Measurements from ENCODE around the gene RAB23. TPM values are rescaled to one million over a fixed set of nuclear protein-coding genes. Genes with fewer than 3 reads are reported as not detected.

Gene RAB23
- total and polyA plus RNA-seq, 2 donors (not counting 1 experiment from before 2014, with no cell fraction given), result 0.12 to 0.94 TPM

GRCh38 chr6:57248311-57248895, 26.3 kb upstream of the RAB23 start:
- H3K36me3 ChIP-seq (replicated peaks in 1 of 2; ENCODE audit: control extremely low read depth in 1 of 2, control insufficient read depth in 1 of 2, extremely low read depth in 1 of 2, insufficient read depth in 2 of 2, low read length in 1 of 2), result no peaks in the 10 kb centered on the region
- H2AFZ ChIP-seq (ENCODE audit: insufficient read depth, low read depth, low read length, poor library complexity, severe bottlenecking), result no peak overlapping the region
- no peak overlapping the region for H3K4me2 ChIP-seq (replicated peaks; ENCODE audit: low read depth, low read length, poor library complexity, severe bottlenecking)
- H3K27me3 ChIP-seq (replicated peaks in 1 of 4; ENCODE audit: control extremely low read depth in 1 of 4, control insufficient read depth in 3 of 4, insufficient read depth in 4 of 4, low read length in 3 of 4), result no peaks in the 10 kb centered on the region
- H3K9me3 ChIP-seq (ENCODE audit: control extremely low read depth in 1 of 3, control insufficient read depth in 2 of 3, insufficient read depth in 1 of 3, low read length in 2 of 3), result no peaks in the 10 kb centered on the region
- H3K9ac ChIP-seq (ENCODE audit: low read length), result no peak overlapping the region
- ATAC-seq (ENCODE audit: low read depth) (no peak), DNase-seq (no peak)
- intact Hi-C loops (cut with micrococcal nuclease), result no loop called here
- H3K27ac ChIP-seq (ENCODE audit: low read length in 2 of 2), result no peak overlapping the region
- H3K4me1 ChIP-seq (ENCODE audit: control insufficient read depth in 2 of 2, insufficient read depth in 2 of 2, low read length in 2 of 2), result no peaks in the 10 kb centered on the region
- TF ChIP-seq CTCF (IDR thresholded peaks at IDR 0.05), result no peak
- TF ChIP-seq EZH2 (IDR thresholded peaks at IDR 0.05; ENCODE audit: borderline replicate concordance, insufficient read depth, low read depth, low read length, poor library complexity, severe bottlenecking), result no peak
- H3K79me2 ChIP-seq (ENCODE audit: control insufficient read depth, insufficient read depth, low read length), result no peaks in the 10 kb centered on the region
- H3K27me3 Mint-ChIP-seq, result no peaks in the 10 kb centered on the region
- CTCF ChIA-PET, result no interaction called here
- H3K27ac Mint-ChIP-seq, result no peak overlapping the region
- no peaks in the 10 kb centered on the region for H3K4me1 Mint-ChIP-seq
- H3K4me3 Mint-ChIP-seq, result no peak overlapping the region
- 100% methylated on average over 1 of the region's 2 CpGs for WGBS (ENCODE audit: insufficient coverage)
- no peak overlapping the region for H3K4me3 ChIP-seq (ENCODE audit: control extremely low read depth in 1 of 5, extremely low read depth in 1 of 5, insufficient read depth in 1 of 5, low read depth in 2 of 5, low read length in 4 of 5)
- POLR2A ChIA-PET, result no interaction called here
- H3K9me3 Mint-ChIP-seq (ENCODE audit: insufficient read depth), result no peaks in the 10 kb centered on the region
- no peaks in the 10 kb centered on the region for H4K20me1 ChIP-seq (ENCODE audit: control insufficient read depth, insufficient read depth, low read length, poor library complexity, severe bottlenecking)

GRCh38 chr6:57247603-57248002, 25.5 kb upstream of the RAB23 start:
- Mint-ChIP-seq H3K9me3 (ENCODE audit: insufficient read depth) (no peaks in the 10 kb centered on the region), H3K4me1 (no peaks in the 10 kb centered on the region), H3K4me3 (no peak overlapping the region), H3K27me3 (peaks cover 4% of the 10 kb centered on the region), H3K27ac (no peak overlapping the region)
- H3K36me3 ChIP-seq (replicated peaks in 1 of 2; ENCODE audit: control extremely low read depth in 1 of 2, control insufficient read depth in 1 of 2, extremely low read depth in 1 of 2, insufficient read depth in 2 of 2, low read length in 1 of 2), result no peaks in the 10 kb centered on the region
- no peaks in the 10 kb centered on the region for H3K79me2 ChIP-seq (ENCODE audit: control insufficient read depth, insufficient read depth, low read length)
- no peak overlapping the region for H3K4me3 ChIP-seq (ENCODE audit: control extremely low read depth in 1 of 5, extremely low read depth in 1 of 5, insufficient read depth in 1 of 5, low read depth in 2 of 5, low read length in 4 of 5)
- no peak overlapping the region for H3K9ac ChIP-seq (ENCODE audit: low read length)
- DNase-seq (no peak), ATAC-seq (ENCODE audit: low read depth) (no peak)
- no peaks in the 10 kb centered on the region for H3K27me3 ChIP-seq (replicated peaks in 1 of 4; ENCODE audit: control extremely low read depth in 1 of 4, control insufficient read depth in 3 of 4, insufficient read depth in 4 of 4, low read length in 3 of 4)
- no peak overlapping the region for H3K27ac ChIP-seq (ENCODE audit: low read length in 2 of 2)
- H2AFZ ChIP-seq (ENCODE audit: insufficient read depth, low read depth, low read length, poor library complexity, severe bottlenecking), result no peak overlapping the region
- TF ChIP-seq EZH2 (IDR thresholded peaks at IDR 0.05; ENCODE audit: borderline replicate concordance, insufficient read depth, low read depth, low read length, poor library complexity, severe bottlenecking) (no peak), CTCF (IDR thresholded peaks at IDR 0.05) (no peak)
- intact Hi-C loops (cut with micrococcal nuclease), result no loop called here
- H4K20me1 ChIP-seq (ENCODE audit: control insufficient read depth, insufficient read depth, low read length, poor library complexity, severe bottlenecking), result no peaks in the 10 kb centered on the region
- H3K9me3 ChIP-seq (ENCODE audit: control extremely low read depth in 1 of 3, control insufficient read depth in 2 of 3, insufficient read depth in 1 of 3, low read length in 2 of 3), result no peaks in the 10 kb centered on the region
- ChIA-PET POLR2A (no interaction called here), CTCF (no interaction called here)
- no peak overlapping the region for H3K4me2 ChIP-seq (replicated peaks; ENCODE audit: low read depth, low read length, poor library complexity, severe bottlenecking)
- no peaks in the 10 kb centered on the region for H3K4me1 ChIP-seq (ENCODE audit: control insufficient read depth in 2 of 2, insufficient read depth in 2 of 2, low read length in 2 of 2)
